GM04503 (cell line): ENCODE measurements around the gene XRN1.

Experiments
- DNase-seq: peaks from one replicate; pipeline ENCODE4 v3.0.0-alpha.2; 2012; ENCODE audit warnings: low read depth

Gene XRN1

DNA sequence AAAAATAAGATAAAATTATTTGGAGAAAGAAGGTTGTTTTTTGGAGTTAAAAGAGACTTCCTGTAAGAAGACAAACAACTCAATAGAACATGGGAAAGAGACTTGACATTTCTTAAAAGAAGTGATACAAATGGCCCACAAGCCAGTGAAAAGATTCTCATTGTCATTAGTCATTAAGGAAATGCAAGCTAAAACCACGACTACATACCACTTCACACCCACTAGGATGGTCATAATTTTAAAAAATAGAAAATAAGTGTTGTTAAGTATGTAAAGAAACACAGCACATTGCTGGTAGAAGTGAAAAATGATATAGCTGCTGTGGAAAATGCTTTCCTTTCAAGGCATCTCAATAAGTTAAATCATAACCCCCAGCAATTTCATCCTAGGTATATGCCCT is 178.1 kb downstream of the XRN1 start:
- no peak for DNase-seq

GRCh38 chr3:142268426-142268825 is 179.4 kb downstream of the XRN1 start:
- DNase-seq: no peak

- DNase-seq: no peak
Measured at GRCh38 chr3:142267269-142267668, 180.6 kb downstream of the XRN1 start.

DNA sequence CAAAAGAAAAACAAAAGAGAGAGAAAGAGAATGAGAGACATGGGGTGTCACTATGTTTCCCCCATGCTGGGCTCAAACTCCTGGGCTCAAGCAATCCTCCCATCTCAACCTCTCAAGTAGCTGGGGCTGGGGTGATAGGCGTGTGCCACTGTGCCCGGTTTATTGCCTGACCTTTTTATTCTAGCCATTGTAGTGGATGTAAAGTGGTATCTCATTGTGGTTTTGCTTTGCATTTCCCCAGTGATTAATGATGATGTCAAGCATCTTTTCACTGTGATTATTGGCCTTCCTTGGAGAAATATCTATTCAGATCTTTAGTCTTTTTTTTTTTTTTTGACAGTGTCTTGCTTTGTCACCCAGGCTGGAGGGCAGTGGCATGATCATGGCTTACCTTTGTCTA is 184.7 kb downstream of the XRN1 start:
- DNase-seq: no peak

- DNase-seq: no peak
Measured at GRCh38 chr3:142259359-142259758, 188.5 kb downstream of the XRN1 start.

GRCh38 chr3:142256712-142257333 is 191.0 kb downstream of the XRN1 start:
- DNase-seq: no peak
